Measurements from ENCODE around the gene IL17D.

DNA sequence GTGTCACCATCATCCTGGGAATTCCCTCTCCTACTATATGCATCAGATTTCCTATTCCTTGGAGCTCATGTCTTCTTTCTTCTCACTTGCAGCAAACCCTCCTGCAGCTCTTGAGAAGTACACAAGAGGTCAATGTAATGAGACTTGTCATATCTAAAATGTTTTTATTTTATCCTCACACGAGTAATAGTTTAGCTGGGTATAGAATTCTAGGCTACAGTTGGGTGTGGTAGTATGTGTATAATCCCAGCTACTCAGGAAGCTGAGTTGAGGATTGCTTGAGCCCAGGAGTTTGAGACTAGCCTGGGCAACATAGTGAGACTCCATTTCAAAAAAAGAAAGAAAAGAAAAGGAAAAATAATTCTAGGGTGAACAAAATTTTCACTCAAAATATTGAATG is 45.9 kb downstream of the IL17D start:
- TF ChIP-seq, protein P1, sequence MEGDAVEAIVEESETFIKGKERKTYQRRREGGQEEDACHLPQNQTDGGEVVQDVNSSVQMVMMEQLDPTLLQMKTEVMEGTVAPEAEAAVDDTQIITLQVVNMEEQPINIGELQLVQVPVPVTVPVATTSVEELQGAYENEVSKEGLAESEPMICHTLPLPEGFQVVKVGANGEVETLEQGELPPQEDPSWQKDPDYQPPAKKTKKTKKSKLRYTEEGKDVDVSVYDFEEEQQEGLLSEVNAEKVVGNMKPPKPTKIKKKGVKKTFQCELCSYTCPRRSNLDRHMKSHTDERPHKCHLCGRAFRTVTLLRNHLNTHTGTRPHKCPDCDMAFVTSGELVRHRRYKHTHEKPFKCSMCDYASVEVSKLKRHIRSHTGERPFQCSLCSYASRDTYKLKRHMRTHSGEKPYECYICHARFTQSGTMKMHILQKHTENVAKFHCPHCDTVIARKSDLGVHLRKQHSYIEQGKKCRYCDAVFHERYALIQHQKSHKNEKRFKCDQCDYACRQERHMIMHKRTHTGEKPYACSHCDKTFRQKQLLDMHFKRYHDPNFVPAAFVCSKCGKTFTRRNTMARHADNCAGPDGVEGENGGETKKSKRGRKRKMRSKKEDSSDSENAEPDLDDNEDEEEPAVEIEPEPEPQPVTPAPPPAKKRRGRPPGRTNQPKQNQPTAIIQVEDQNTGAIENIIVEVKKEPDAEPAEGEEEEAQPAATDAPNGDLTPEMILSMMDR (IDR thresholded peaks at IDR 0.05; ENCODE audit: insufficient read depth, low read length, poor library complexity, severe bottlenecking) = no peak
- no peak for TF ChIP-seq EZH2phosphoT487 (conservative IDR thresholded peaks at IDR 0.05; ENCODE audit: low read length)

Data from SU-DHL-6 (cell line).